GM19467 (cell line): ENCODE results near the gene CDYL2.

Source experiments
- ATAC-seq: cut with Tn5 transposase; IDR thresholded peaks from one replicate; pipeline ENCODE4 v1.9.1; 2021; ENCODE audit warnings: mild to moderate bottlenecking, moderate library complexity; ENCODE audit not compliant: unreplicated experiment

The CDYL2 gene

GRCh38 chr16:80557037-80557436 lies 247.4 kb downstream of the CDYL2 start:
- no peak for ATAC-seq

- no peak for ATAC-seq
Observed at GRCh38 chr16:80556481-80556880, 247.9 kb downstream of the CDYL2 start.

GRCh38 chr16:80554033-80554432 lies 250.4 kb downstream of the CDYL2 start:
- ATAC-seq: no peak

DNA sequence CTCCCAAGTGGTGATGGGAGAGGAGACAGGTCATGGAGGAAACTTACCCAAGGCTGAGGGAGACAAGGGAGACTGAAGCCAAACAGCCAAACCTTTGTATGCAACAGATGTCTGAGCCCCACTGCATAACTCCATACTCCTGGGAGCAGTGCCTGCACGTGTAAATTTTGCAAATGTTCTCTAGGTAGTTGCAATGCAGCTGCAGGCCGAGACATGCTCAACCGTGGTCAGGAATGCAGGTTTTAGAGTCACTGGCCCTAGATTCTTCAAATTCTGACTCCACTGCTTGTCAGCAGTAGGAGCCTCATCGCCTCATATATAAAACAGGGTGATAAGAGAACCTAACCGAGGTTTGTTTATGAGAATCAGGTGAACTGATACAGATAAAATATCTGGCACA lies 252.1 kb downstream of the CDYL2 start:
- no peak for ATAC-seq
